ENCODE results near the gene FAM227B.

DNA sequence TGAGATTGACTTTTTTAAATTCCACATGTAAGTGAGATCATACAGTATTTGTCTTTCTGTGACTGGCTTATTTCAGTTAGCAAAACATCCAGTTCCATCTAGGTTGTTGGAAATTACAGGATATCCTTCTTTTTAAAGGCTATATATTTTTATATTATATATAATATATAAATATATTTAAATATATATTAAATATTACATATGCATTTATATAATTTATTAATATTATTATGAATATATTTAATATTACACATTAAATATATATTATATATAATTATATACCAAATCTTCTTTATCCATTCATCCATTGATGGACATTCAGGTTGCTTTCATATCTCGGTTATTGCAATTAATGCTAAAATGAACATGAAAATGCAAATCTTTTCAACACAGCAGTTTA, 49.9 kb downstream of the FAM227B start:
- no peak for TF ChIP-seq POLR2AphosphoS5 (IDR thresholded peaks at IDR 0.05; ENCODE audit: low read depth, low read length)
- TF ChIP-seq POLR2A (IDR thresholded peaks at IDR 0.05; ENCODE audit: low read depth, low read length) = no peak
